K562 (cell line): ENCODE results near the gene MOB3C. TPM values are rescaled to one million over a fixed set of nuclear protein-coding genes. Genes with fewer than 3 reads are reported as not detected.

Source experiments
- ARID3B ChIP-seq: fragments of 250-450 bp; sonication (Bioruptor Pico); IDR thresholded peaks from 2 replicates; pipeline ENCODE4 v1.4.0; 2020; ENCODE audit warnings: borderline replicate concordance
- ATF1 ChIP-seq, 2 experiments: fragments of 450-650 bp in 1 of 2; IDR thresholded peaks; 2 replicates each; pipeline ENCODE4 v1.6.1; 2016; ENCODE audit warnings: missing compliant biosample characterization in 1 of 2, missing genetic modification characterization in 1 of 2
- CBX1 ChIP-seq: sonication (generic); IDR thresholded peaks from 2 replicates; pipeline ENCODE4 v1.6.1; 2016; ENCODE audit warnings: antibody characterized with exemption, low read depth, mild to moderate bottlenecking
- CC2D1A ChIP-seq: fragments of 450-650 bp; IDR thresholded peaks from 2 replicates; pipeline ENCODE4 v1.6.1; 2017; ENCODE audit warnings: mild to moderate bottlenecking
- CGGBP1 ChIP-seq: fragments of 250-450 bp; sonication (Bioruptor Pico); IDR thresholded peaks from 2 replicates; pipeline ENCODE4 v1.9.0; 2021; ENCODE audit warnings: mild to moderate bottlenecking
- DIDO1 ChIP-seq: fragments of 450-650 bp; IDR thresholded peaks from 2 replicates; pipeline ENCODE4 v1.6.1; 2016; ENCODE audit warnings: low read depth, missing biosample characterization, missing genetic modification characterization
- HMGN3 ChIP-seq: IDR thresholded peaks from 2 replicates; pipeline ENCODE4 v1.6.1; 2011; ENCODE audit warnings: borderline replicate concordance, low read depth, mild to moderate bottlenecking, mixed read lengths, low read length; ENCODE audit not compliant: insufficient read length; ENCODE audit errors: extremely low read depth
- IFI16 ChIP-seq: fragments of 250-450 bp; sonication (Bioruptor Pico); IDR thresholded peaks from 2 replicates; pipeline ENCODE4 v2.1.2; 2022; ENCODE audit warnings: mild to moderate bottlenecking, inconsistent platforms
- JUND ChIP-seq, 2 experiments: IDR thresholded peaks; 2 replicates in 1 of 2; 3 replicates in 1 of 2; pipeline ENCODE4 v1.6.1; 2011; ENCODE audit warnings: borderline replicate concordance in 2 of 2, low read depth in 2 of 2, low read length in 2 of 2, improper control_type of control experiment in 1 of 2, missing biosample characterization in 1 of 2, missing genetic modification characterization in 1 of 2, missing genetic modification reagents in 1 of 2
- KAT8 ChIP-seq: fragments of 450-650 bp; IDR thresholded peaks from 2 replicates; pipeline ENCODE4 v1.6.1; 2016; ENCODE audit warnings: low read depth, mild to moderate bottlenecking
- NR3C1 ChIP-seq: sonication (generic); formaldehyde crosslinking; IDR thresholded peaks from 2 replicates; pipeline ENCODE4 v1.8.1; 2022; ENCODE audit warnings: missing genetic modification reagents
- POLR2A ChIP-seq: fragments of 450-650 bp; conservative IDR thresholded peaks from 2 replicates; pipeline ENCODE4 v1.6.1; 2016
- POLR2H ChIP-seq: IDR thresholded peaks from 2 replicates; pipeline ENCODE4 v1.6.1; 2016; ENCODE audit warnings: missing genetic modification characterization, low read depth, mild to moderate bottlenecking, control low read depth, missing compliant biosample characterization, moderate library complexity
- PRMT5 ChIP-seq: sonication (generic); formaldehyde crosslinking; IDR thresholded peaks from 2 replicates; pipeline ENCODE4 v1.5.0; 2020; ENCODE audit warnings: missing genetic modification reagents
- SRSF9 ChIP-seq: fragments of 200-400 bp; formaldehyde crosslinking; IDR thresholded peaks from 2 replicates; pipeline ENCODE4 v1.6.1; 2017; ENCODE audit warnings: low read depth, low read length, borderline replicate concordance
- TOE1 ChIP-seq, 2 experiments: fragments of 450-650 bp in 1 of 2; sonication (generic) in 1 of 2; formaldehyde crosslinking in 1 of 2; IDR thresholded peaks; 2 replicates each; pipeline versions ENCODE4 v1.7.1 to v1.8.0; 2016 to 2022; ENCODE audit warnings: borderline replicate concordance in 2 of 2, mild to moderate bottlenecking in 2 of 2, antibody characterized with exemption in 1 of 2, inconsistent platforms in 1 of 2, low read depth in 1 of 2, missing genetic modification reagents in 1 of 2, moderate library complexity in 1 of 2
- ZBTB49 ChIP-seq: sonication (generic); formaldehyde crosslinking; IDR thresholded peaks from 2 replicates; pipeline ENCODE4 v1.8.0; 2022; ENCODE audit warnings: missing genetic modification reagents, mild to moderate bottlenecking, borderline replicate concordance
- ZNF384 ChIP-seq: IDR thresholded peaks from 2 replicates; pipeline ENCODE4 v1.6.1; 2012; ENCODE audit warnings: low read depth, low read length, improper control_type of control experiment
- polyA plus RNA-seq, 8 experiments: library from polyadenylated mRNA; depleted of rRNA in 4 of 8; stranded (reverse) in 5 of 8; unstranded in 3 of 8; fragments of >200 nt; fragmentation: Nextera tagmentation in 2 of 8; fragmentation: Illumina TruSeq in 1 of 8; extraction: Ambion mirVana in 2 of 8; extraction: Trizol in 1 of 8; gene quantifications; 2 replicates each; pipeline versions ENCODE4 v1.2.1 to v1.2.3, GENCODE V29; 2011 to 2014; ENCODE audit warnings: inconsistent platforms in 1 of 8, missing spikeins in 1 of 8
- total RNA-seq, 7 experiments: library from RNA; depleted of rRNA in 6 of 7; stranded (reverse); fragments of >200 nt in 6 of 7; fragmentation: Illumina TruSeq in 2 of 7; extraction: Trizol in 2 of 7; gene quantifications; 2 replicates each; pipeline versions ENCODE4 v1.2.1 to v1.2.3, GENCODE V29; 2011 to 2021; ENCODE audit warnings: low replicate concordance in 1 of 7

MOB3C gene
- total and polyA plus RNA-seq, 9 of the 15 experiments (the other 6 are each of a cell fraction or from before 2014, with no cell fraction given), result 1.0 to 7.5 (median 3.7) TPM

- TF ChIP-seq ZBTB49 (CRISPR knock-in tag) (no peak), HMGN3 (peak; percentile 86), ZNF384 (no peak), CGGBP1 (CRISPR knock-in tag) (no peak), ATF1 (CRISPR knock-in tag; IDR thresholded peaks at IDR 0.05) (no peak), ATF1 (tag; IDR thresholded peaks at IDR 0.05) (peak; percentile 67), ARID3B (CRISPR knock-in tag) (no peak), POLR2A (peak; percentile 67), SRSF9 (no peak), CBX1 (0 out of 2 replicates have a peak, but pooled peaks have one; percentile 55), POLR2H (tag) (no peak), PRMT5 (no peak), KAT8 (no peak), CC2D1A (no peak), NR3C1 (CRISPR knock-in tag) (no peak), IFI16 (CRISPR knock-in tag) (no peak), DIDO1 (tag) (no peak), JUND (IDR thresholded peaks at IDR 0.05; ENCODE audit: borderline replicate concordance, low read depth, low read length) (0 out of 2 replicates have a peak, but pooled peaks have one; percentile 8), JUND (tag; IDR thresholded peaks at IDR 0.05; ENCODE audit: borderline replicate concordance, low read depth, low read length) (no peak), TOE1 (IDR thresholded peaks at IDR 0.05; ENCODE audit: borderline replicate concordance) (peak; percentile 60; the same call in 1 of the 2 replicates), TOE1 (CRISPR knock-in tag; IDR thresholded peaks at IDR 0.05; ENCODE audit: borderline replicate concordance, low read depth) (no peak)
Measured at GRCh38 chr1:46616277-46617107, at the start of gene MOB3C (continued).
